Measurements from ENCODE around the gene ARVCF. TPM values are rescaled to one million over a fixed set of nuclear protein-coding genes. Genes with fewer than 3 reads are reported as not detected.

The ARVCF gene
- total RNA-seq, 2 donors from 2014 or later = 39.6 to 65.9 TPM

DNA sequence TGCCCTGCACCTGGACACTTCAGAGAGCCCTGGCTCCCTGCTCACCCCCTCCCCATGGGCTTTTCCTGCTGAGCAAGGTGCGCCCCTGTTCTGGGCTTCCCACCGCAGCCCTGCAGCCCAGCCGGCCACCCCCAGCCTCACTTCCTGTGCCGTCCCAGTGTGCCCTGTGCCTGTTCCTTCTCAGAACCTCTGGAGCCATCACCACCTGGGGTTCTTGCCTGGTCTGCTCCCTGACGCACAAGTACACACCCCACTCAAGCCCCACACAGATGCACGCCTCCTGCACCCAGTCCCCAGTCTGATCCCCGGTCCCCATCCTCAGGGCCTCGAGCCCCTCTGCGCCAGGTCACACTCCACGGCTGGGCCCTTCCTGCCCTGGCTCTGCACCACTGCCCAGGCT, 39.5 kb upstream of the ARVCF start:
- Histone ChIP-seq H3K4me3 (no peak overlapping the region), H3K27ac (no peak overlapping the region), H3K9me3 (no peaks in the 10 kb centered on the region), H3K36me3 (no peaks in the 10 kb centered on the region), H3K27me3 (replicated peaks; ENCODE audit: insufficient read depth) (no peaks in the 10 kb centered on the region), H3K4me1 (replicated peaks) (no peaks in the 10 kb centered on the region)
- TF ChIP-seq POLR2A (IDR thresholded peaks at IDR 0.05) = no peak
- no peak for TF ChIP-seq POLR2AphosphoS5 (IDR thresholded peaks at IDR 0.05)
- no peak for TF ChIP-seq CTCF (IDR thresholded peaks at IDR 0.05)
- intact Hi-C loops (cut with DNase I) = no loop called here
- no peak for DNase-seq (ENCODE audit: low spot score)
- WGBS = 87% methylated on average over 10 of the region's 10 CpGs

DNA sequence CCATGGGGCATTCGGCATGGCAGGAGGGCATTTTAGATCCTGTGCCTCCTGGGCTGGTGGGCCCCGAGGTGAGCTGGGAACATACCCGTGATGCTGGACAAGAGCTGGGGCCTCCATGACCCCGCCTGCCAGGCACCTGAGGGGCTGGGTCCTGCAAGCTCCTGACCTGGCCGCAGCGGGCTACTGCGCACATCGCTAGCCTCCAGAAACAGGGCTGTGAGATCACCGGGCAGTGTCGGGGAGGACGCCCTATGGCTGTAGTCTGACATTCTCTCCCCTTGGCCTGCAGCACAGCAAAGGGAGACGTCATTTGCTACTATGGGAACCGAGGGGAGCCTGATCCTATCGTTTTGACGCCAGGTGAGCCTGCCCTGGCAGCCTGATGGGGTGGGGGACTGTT, 39.0 kb upstream of the ARVCF start:
- Histone ChIP-seq H3K27me3 (replicated peaks; ENCODE audit: insufficient read depth) (no peaks in the 10 kb centered on the region), H3K36me3 (no peaks in the 10 kb centered on the region), H3K27ac (no peak overlapping the region), H3K4me3 (no peak overlapping the region), H3K9me3 (no peaks in the 10 kb centered on the region), H3K4me1 (replicated peaks) (no peaks in the 10 kb centered on the region)
- no peak for DNase-seq (ENCODE audit: low spot score)
- intact Hi-C loops (cut with DNase I) = no loop called here
- TF ChIP-seq POLR2A (IDR thresholded peaks at IDR 0.05) (no peak), POLR2AphosphoS5 (IDR thresholded peaks at IDR 0.05) (no peak), CTCF (IDR thresholded peaks at IDR 0.05) (no peak)
- 90% methylated on average over 15 of the region's 15 CpGs for WGBS

GRCh38 chr22:20055144-20055543, 38.5 kb upstream of the ARVCF start:
- Histone ChIP-seq H3K4me1 (replicated peaks) (no peaks in the 10 kb centered on the region), H3K9me3 (no peaks in the 10 kb centered on the region), H3K27me3 (replicated peaks; ENCODE audit: insufficient read depth) (no peaks in the 10 kb centered on the region), H3K36me3 (no peaks in the 10 kb centered on the region), H3K27ac (no peak overlapping the region), H3K4me3 (no peak overlapping the region)
- DNase-seq (ENCODE audit: low spot score) = no peak
- intact Hi-C loops (cut with DNase I) = no loop called here
- 91% methylated on average over 2 of the region's 2 CpGs for whole genome bisulfite sequencing
- no peak for TF ChIP-seq CTCF (IDR thresholded peaks at IDR 0.05)
- TF ChIP-seq POLR2A (IDR thresholded peaks at IDR 0.05) = no peak
- TF ChIP-seq POLR2AphosphoS5 (IDR thresholded peaks at IDR 0.05) = no peak

- no peak overlapping the region for H3K4me3 ChIP-seq
- TF ChIP-seq CTCF (IDR thresholded peaks at IDR 0.05) (no peak), POLR2A (IDR thresholded peaks at IDR 0.05) (no peak), POLR2AphosphoS5 (IDR thresholded peaks at IDR 0.05) (no peak)
- no peaks in the 10 kb centered on the region for H3K36me3 ChIP-seq
- no peaks in the 10 kb centered on the region for H3K9me3 ChIP-seq
- no peak overlapping the region for H3K27ac ChIP-seq
- WGBS = 96% methylated on average over 6 of the region's 6 CpGs
- DNase-seq (ENCODE audit: low spot score) = no peak
- intact Hi-C loops (cut with DNase I) = no loop called here
- no peaks in the 10 kb centered on the region for H3K4me1 ChIP-seq (replicated peaks)
- no peaks in the 10 kb centered on the region for H3K27me3 ChIP-seq (replicated peaks; ENCODE audit: insufficient read depth)
Observed at GRCh38 chr22:20054485-20054884, 37.9 kb upstream of the ARVCF start.

DNA sequence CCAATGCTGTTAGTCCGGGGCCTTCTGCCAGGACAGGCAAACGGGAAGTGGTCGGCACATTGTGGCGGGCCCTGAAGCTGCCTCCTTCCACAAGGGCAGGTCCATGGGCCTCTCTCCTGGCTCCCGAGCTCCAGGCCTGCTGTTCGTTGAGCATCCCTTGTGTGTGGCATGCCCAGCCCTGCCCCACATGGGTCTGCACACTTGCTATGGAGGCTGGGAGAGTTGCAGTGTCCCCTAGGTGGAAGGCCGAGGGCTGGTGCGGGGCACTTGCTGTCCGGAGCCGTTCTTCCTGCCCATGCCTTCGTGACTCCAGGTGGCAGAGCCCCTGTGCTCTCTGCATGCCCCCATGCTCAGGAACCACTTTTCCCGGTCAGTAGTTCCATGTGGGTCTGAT, 37.4 kb upstream of the ARVCF start:
- no peaks in the 10 kb centered on the region for H3K4me1 ChIP-seq (replicated peaks)
- DNase-seq (ENCODE audit: low spot score) = no peak
- no peaks in the 10 kb centered on the region for H3K9me3 ChIP-seq
- intact Hi-C loops (cut with DNase I) = no loop called here
- 78% methylated on average over 12 of the region's 12 CpGs for WGBS
- H3K27ac ChIP-seq = no peak overlapping the region
- no peaks in the 10 kb centered on the region for H3K36me3 ChIP-seq
- no peak overlapping the region for H3K4me3 ChIP-seq
- no peaks in the 10 kb centered on the region for H3K27me3 ChIP-seq (replicated peaks; ENCODE audit: insufficient read depth)
- TF ChIP-seq POLR2AphosphoS5 (IDR thresholded peaks at IDR 0.05) = no peak
